Epithelial cell of proximal tubule (primary cell): ENCODE data around the gene MUSK. TPM values are rescaled to one million over a fixed set of nuclear protein-coding genes. Genes with fewer than 3 reads are reported as not detected.

Experiments
- DNase-seq: peaks from one replicate; pipeline ENCODE4 v3.0.0-alpha.2; 2011; ENCODE audit warnings: low read depth
- H3K4me3 ChIP-seq: 2 replicates; pipeline ENCODE4 v1.5.1; 2011; ENCODE audit warnings: low read depth, mild to moderate bottlenecking, low read length
- CTCF ChIP-seq: conservative IDR thresholded peaks from 2 replicates; pipeline ENCODE4 v1.5.1; 2012; ENCODE audit warnings: low read depth, mild to moderate bottlenecking, low read length
- total RNA-seq: library from RNA; depleted of rRNA; stranded (reverse); fragments of >200 nt; gene quantifications from 2 replicates; pipeline ENCODE4 v1.2.3, GENCODE V29; 2015

Gene MUSK
- total RNA-seq, 1 donor from 2014 or later = not detected

GRCh38 chr9:110828264-110828663 lies 159.7 kb downstream of the MUSK start:
- DNase-seq = no peak
- TF ChIP-seq CTCF = no peak
- no peak overlapping the region for H3K4me3 ChIP-seq

- DNase-seq = no peak
- no peak overlapping the region for H3K4me3 ChIP-seq
- no peak for TF ChIP-seq CTCF
Observed at GRCh38 chr9:110830495-110830894, 161.9 kb downstream of the MUSK start.

GRCh38 chr9:110832926-110833325 lies 164.3 kb downstream of the MUSK start:
- no peak overlapping the region for H3K4me3 ChIP-seq
- TF ChIP-seq CTCF = no peak
- no peak for DNase-seq

- no peak overlapping the region for H3K4me3 ChIP-seq
- TF ChIP-seq CTCF = no peak
Observed at GRCh38 chr9:110835404-110835803, 166.8 kb downstream of the MUSK start.

GRCh38 chr9:110835859-110836271 lies 167.3 kb downstream of the MUSK start:
- no peak for DNase-seq
- TF ChIP-seq CTCF = no peak

More at GRCh38 chr9:110835404-110835803, 166.8 kb downstream of the MUSK start:
- peak; percentile 75 for DNase-seq

DNA sequence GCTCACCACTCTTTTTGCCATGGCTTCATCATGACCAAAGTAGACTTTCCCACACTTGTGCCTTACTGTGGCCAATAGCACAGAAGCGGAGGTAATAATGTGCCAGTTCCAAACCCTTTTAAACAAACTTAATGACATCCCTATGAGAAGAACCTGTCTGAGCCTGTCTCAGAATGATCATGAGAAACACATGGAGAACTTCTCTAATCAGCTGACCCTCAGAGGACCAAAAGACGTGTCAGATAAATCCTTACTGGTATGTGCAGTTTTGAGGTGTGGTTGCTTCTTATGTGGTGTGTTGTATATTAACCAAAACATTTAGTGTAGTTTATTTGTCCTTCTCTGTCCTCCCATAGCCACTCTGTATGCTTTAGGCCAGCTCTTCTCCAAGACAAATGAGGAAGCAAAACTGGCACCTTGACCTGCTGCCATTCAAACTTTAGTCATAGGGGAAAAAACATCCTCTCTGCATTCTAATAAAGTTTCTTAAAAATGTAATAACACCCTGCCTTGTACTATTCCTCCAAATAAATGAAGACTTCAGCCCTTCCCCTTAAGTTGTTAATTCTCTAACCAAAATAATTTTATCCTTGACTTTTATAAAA lies 168.9 kb downstream of the MUSK start:
- DNase-seq = no peak
- no peak overlapping the region for H3K4me3 ChIP-seq
- TF ChIP-seq CTCF = no peak

More at GRCh38 chr9:110835859-110836271, 167.3 kb downstream of the MUSK start:
- H3K4me3 ChIP-seq = no peak overlapping the region

GRCh38 chr9:110842169-110842568 lies 173.6 kb downstream of the MUSK start:
- DNase-seq = no peak
- peak; percentile 37 for TF ChIP-seq CTCF
- H3K4me3 ChIP-seq = no peak overlapping the region
